HG03457 (cell line): ENCODE data around the gene RBP3.

Experiments
- ATAC-seq: cut with Tn5 transposase; IDR thresholded peaks from one replicate; pipeline ENCODE4 v1.9.1; 2021; ENCODE audit warnings: moderate number of reproducible peaks; ENCODE audit not compliant: unreplicated experiment

Gene RBP3

GRCh38 chr10:47348138-47348651 lies at the start of gene RBP3:
Gene RBP3 (plus strand): TSS chr10:47348363. CDS start chr10:47348485, 122 bp downstream.
- ATAC-seq, result no peak

GRCh38 chr10:47298715-47299114 lies 49.4 kb upstream of the RBP3 start:
- ATAC-seq, result no peak

- no peak for ATAC-seq
Measured at GRCh38 chr10:47299611-47300428, 48.3 kb upstream of the RBP3 start, which contains the start of gene GDF10. Gene GDF10 (plus strand): TSS chr10:47300197. CDS start chr10:47300652, 455 bp downstream.

- no peak for ATAC-seq
Measured at GRCh38 chr10:47300429-47300931, 47.7 kb upstream of the RBP3 start.

- ATAC-seq, result no peak
Measured at GRCh38 chr10:47301833-47302232, 46.3 kb upstream of the RBP3 start.

- no peak for ATAC-seq
Measured at GRCh38 chr10:47303105-47303504, 45.1 kb upstream of the RBP3 start.

- ATAC-seq, result no peak
Measured at GRCh38 chr10:47303866-47304265, 44.3 kb upstream of the RBP3 start.

- ATAC-seq, result no peak
Measured at GRCh38 chr10:47305566-47305965, 42.6 kb upstream of the RBP3 start.

- no peak for ATAC-seq
Measured at GRCh38 chr10:47306387-47307210, 41.6 kb upstream of the RBP3 start.

GRCh38 chr10:47307381-47307780 lies 40.8 kb upstream of the RBP3 start:
- ATAC-seq, result no peak

GRCh38 chr10:47308775-47309174 lies 39.4 kb upstream of the RBP3 start:
- no peak for ATAC-seq

- ATAC-seq, result no peak
Measured at GRCh38 chr10:47309408-47310089, 38.6 kb upstream of the RBP3 start.

- ATAC-seq, result no peak
Measured at GRCh38 chr10:47310090-47310505, 38.1 kb upstream of the RBP3 start.

- no peak for ATAC-seq
Measured at GRCh38 chr10:47311193-47311931, 36.8 kb upstream of the RBP3 start.

GRCh38 chr10:47311932-47312662 lies 36.1 kb upstream of the RBP3 start:
- no peak for ATAC-seq

GRCh38 chr10:47312663-47312995 lies 35.5 kb upstream of the RBP3 start:
- ATAC-seq, result no peak

GRCh38 chr10:47314416-47314970 lies 33.7 kb upstream of the RBP3 start:
- ATAC-seq, result no peak

- ATAC-seq, result no peak
Measured at GRCh38 chr10:47315421-47315820, 32.7 kb upstream of the RBP3 start.

- ATAC-seq, result no peak
Measured at GRCh38 chr10:47316131-47316530, 32.0 kb upstream of the RBP3 start.
